H1 (cell line): ENCODE results near the gene CCDC18. TPM values are rescaled to one million over a fixed set of nuclear protein-coding genes. Genes with fewer than 3 reads are reported as not detected.

Experiments used
- CTBP2 ChIP-seq: IDR thresholded peaks from 2 replicates; pipeline ENCODE4 v1.7.0; 2011; ENCODE audit warnings: borderline replicate concordance, mild to moderate bottlenecking, moderate library complexity, mixed read lengths, low read length; ENCODE audit not compliant: insufficient read depth, insufficient read length
- FOSL1 ChIP-seq: IDR thresholded peaks from 2 replicates; pipeline ENCODE4 v1.6.1; 2011; ENCODE audit warnings: mild to moderate bottlenecking, low read depth, low read length, moderate library complexity; ENCODE audit not compliant: insufficient read depth
- RAD21 ChIP-seq, 2 experiments: IDR thresholded peaks in 1 of 2; conservative IDR thresholded peaks in 1 of 2; 2 replicates each; pipeline ENCODE4 v1.6.1; 2011; ENCODE audit warnings: low read depth in 2 of 2, low read length in 2 of 2, improper control_type of control experiment in 1 of 2, inconsistent platforms in 1 of 2, mild to moderate bottlenecking in 1 of 2, moderate library complexity in 1 of 2
- SP1 ChIP-seq: IDR thresholded peaks from 2 replicates; pipeline ENCODE4 v1.6.1; 2011; ENCODE audit warnings: low read depth, low read length
- polyA plus RNA-seq, 7 experiments: library from polyadenylated mRNA; depleted of rRNA in 3 of 7; stranded (reverse) in 5 of 7; unstranded in 2 of 7; fragments of >200 nt in 5 of 7; fragments of 200-250 nt in 2 of 7; gene quantifications; 1 replicate in 5 of 7; 2 replicates in 1 of 7; 4 replicates in 1 of 7; pipeline versions ENCODE4 v1.2.1 to v1.2.3, GENCODE V29; 2011 to 2013; ENCODE audit warnings: missing spikeins in 2 of 7, mixed read lengths in 2 of 7
- total RNA-seq: library from RNA; stranded (reverse); fragmentation: NEBNext Ultra II Directional; extraction: Animal tissue kit (Norgen Biotek cat#: 25700); gene quantifications from 2 replicates; pipeline ENCODE4 v1.2.1, GENCODE V29; 2021

The CCDC18 gene
- total and polyA plus RNA-seq, 2 of the 8 experiments (the other 6 are each of a cell fraction or from before 2014, with no cell fraction given): 3.0 to 21.2 TPM

DNA sequence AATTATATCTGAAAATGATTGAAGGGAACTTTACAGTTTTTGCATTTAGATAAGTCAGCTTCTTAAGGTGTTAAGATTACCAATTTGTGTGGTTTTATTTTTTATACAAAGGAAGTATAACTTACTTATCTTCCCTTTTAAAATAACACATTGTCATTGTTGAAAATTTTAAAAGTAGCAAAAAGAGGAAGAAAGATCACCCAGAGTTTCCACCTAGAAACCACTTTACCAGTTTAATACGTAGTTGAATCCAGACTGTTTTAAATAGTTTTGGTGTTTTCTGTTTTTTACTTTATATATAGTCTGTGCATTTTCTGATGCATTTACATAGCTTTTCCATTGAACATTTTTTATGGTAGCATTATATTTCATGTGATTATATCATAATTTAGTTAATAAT, 6.1 kb downstream of the CCDC18 start (continued):
- TF ChIP-seq RAD21 (IDR thresholded peaks at IDR 0.05 in 1 of 2, conservative IDR thresholded peaks at IDR 0.05 in 1 of 2; ENCODE audit: low read depth in 2 of 2, low read length in 2 of 2): no peak
- TF ChIP-seq CTBP2: no peak
- TF ChIP-seq SP1: no peak
- no peak for TF ChIP-seq FOSL1
